Fibroblast of skin of scalp (primary cell): ENCODE results near the gene GCG.

Experiments used
- DNase-seq: peaks from one replicate; pipeline ENCODE4 v3.0.0-alpha.2; 2013

Gene GCG

DNA sequence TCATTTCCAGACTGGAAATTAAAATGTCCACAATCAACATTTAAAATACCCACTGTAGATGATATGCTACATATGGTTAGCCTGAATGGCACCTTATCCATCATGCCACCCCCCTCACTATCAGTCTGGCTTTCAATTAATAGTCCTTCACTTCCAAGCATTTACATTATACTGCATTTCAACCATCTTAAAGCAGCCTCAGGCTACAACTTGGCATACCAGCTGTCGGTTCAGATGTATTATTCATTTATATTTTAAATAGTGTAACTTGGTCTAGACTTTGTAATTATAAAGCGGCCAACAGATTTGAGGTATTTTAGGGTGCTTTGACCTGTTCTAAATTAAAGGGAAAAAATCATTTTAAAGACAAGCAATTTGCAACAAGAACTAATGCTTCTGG lies 2.6 kb downstream of the GCG start:
- DNase-seq = no peak

DNA sequence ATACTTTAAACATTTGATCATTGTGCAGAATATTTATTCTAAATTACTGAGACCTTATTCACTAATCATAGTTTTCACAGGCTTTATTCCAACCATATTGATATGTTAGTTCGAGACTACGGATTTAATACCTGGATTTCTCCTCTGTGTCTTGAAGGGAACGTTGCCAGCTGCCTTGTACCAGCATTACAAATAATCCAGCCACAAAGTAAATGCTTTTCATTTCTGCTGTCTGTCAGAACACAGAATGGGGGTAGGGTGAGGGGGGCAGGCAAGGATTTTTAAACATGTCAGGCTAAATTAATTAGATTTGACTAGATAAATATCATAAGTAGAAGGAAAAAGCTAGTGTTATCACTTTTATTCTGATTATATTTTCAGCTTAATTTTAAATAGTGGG lies 3.1 kb downstream of the GCG start:
- DNase-seq = no peak

DNA sequence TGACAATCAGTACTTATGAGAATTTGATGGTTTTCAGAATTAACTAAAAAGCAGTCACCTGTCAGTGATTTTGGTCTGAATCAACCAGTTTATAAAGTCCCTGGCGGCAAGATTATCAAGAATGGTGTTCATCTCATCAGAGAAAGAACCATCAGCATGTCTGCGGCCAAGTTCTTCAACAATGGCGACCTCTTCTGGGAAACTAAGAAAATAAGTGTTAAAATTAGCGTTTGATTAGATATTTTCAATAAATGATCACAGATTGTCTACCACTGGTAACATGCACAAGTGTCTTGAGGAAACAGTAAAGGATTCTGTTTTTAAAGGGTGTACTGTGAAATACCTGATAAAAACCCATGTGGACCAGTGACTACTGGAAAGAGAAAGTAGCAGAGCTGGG lies 8.1 kb downstream of the GCG start:
- no peak for DNase-seq

DNA sequence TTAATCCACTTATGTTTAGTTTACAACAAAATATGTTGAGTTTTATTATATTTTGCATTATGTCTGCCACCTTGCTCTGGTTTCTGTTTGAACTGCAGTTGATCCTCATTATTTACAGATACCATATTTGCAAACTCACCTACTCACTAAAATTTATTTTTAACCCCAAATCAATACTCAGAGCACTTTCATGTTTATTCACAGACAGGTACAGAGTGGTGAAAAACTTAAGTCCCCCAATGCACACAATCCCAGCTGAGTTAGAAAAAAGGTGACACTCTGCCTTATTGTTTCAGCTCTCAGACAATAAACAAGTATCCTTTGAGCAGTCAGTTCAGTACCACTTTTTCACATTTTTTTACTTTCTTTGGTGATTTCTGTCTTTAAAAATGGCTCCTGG lies 13.7 kb downstream of the GCG start:
- no peak for DNase-seq

DNA sequence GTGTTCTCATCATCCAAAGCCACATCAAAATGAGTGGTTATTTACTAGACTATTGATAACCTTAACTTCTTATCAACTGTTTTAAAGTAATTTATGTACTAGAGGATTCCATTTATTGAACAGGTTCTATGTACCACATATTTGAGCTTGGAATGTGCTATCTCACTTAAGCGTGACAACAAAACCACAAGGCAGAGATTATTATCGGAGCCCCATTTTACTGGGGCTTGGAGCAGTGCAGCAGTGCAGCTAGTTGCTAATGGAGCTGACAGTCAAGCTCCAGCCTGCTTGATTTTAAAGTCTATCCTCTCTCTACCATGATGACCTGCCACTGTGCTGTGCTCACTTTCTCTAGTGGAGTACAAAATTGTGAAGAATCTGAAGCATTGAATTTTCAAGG lies 24.6 kb downstream of the GCG start:
- no peak for DNase-seq

DNA sequence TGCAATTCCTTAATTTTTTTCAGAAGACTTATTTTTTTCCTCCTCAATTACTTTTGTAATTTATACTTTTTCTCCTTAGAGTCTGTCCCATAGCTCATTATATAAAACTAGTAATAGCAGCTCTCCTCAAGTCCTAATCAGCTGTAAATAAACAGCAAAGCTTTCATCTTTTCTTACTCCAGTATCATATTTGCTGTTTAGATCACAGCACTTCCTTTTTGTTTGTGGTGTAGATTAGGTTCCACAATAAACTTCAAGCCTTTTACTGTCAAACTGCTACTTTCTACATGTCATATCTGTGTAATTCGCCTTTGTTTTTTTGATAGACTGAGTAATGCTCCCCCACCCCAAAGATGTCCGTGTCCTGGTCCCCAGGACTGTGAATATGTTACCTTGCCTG lies 25.5 kb downstream of the GCG start:
- DNase-seq = no peak

DNA sequence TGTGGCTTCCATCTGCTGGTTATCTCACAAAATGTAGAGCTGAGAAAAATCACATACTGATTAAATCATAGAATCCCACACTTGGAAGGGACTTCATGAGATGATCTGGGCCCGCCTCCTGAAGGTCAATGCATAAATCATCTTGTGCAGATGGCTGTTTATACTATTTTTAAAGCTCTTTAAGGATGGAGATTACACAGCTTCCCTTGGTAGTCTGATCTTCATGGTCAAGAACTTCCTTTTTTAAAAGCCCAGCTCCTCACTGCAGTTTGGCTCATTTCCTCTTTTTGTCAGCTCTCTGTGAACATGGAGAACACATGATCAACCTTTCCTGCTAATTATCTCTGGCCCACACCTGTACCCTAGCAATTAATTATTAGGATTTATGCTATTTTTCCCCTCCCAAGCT lies 25.9 kb downstream of the GCG start:
- peak; percentile 25 for DNase-seq

DNA sequence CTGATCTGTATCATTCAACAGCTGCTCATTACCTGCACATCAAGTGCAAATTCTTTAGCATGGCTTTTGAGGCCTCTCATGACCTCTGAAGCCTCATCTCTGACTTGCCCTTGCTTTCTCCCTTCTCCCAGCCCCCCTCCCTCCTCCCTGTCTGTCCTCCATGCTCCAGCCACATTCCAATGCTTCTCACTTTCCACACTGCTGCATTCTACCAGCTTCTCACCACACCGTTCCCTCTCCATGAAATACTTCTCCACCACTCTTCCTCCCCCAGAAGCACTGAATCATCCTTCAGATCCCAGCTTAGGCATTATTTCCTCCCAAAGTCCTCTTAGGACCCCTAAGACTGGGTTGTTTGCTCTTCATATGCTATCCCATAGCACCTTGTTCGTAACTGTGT lies 26.9 kb downstream of the GCG start:
- peak; percentile 46 for DNase-seq

DNA sequence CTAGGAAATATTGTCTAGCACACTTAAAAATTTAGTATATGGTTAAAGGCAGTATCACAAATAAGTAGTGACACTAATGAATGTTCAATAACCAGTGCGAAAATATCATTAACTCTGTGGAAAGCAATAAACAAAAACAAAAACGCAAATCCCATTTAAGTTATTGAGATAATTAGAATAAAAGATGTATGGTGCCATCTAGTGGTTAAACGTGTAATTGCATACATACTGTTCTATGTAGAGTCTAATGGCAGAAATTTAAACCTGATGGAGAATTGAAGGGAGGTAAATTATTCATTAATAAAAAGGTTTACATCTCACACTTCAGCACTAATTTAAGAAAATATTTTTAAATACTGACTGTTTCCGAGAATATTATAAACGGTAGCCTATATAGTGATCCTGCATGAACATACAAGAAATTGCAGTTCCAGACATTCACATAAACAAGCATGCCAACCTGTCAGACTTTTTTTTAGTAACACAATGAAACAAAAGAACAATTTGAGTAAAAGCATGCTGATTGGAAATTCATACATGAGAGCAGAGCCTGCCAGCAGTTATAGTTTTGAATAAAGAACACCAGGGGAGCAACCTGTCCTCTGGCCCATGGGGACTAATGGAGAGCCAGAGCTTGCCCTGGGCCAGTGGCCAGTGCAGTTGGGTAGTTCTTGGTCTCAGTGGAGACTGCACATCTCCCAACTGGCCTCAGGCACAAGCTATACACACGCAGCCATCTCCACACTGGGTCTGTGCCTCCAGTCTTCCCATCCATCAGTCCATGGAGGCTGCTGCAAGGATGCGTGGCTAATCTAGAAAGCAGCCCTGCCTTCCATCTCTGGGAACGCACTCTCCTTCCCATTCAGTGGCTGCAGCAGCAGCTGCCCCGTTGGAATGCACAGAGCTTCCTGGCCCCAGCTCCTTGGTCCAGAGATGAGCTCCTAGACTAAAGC lies 28.0 kb downstream of the GCG start:
- peak; percentile 57 for DNase-seq

DNA sequence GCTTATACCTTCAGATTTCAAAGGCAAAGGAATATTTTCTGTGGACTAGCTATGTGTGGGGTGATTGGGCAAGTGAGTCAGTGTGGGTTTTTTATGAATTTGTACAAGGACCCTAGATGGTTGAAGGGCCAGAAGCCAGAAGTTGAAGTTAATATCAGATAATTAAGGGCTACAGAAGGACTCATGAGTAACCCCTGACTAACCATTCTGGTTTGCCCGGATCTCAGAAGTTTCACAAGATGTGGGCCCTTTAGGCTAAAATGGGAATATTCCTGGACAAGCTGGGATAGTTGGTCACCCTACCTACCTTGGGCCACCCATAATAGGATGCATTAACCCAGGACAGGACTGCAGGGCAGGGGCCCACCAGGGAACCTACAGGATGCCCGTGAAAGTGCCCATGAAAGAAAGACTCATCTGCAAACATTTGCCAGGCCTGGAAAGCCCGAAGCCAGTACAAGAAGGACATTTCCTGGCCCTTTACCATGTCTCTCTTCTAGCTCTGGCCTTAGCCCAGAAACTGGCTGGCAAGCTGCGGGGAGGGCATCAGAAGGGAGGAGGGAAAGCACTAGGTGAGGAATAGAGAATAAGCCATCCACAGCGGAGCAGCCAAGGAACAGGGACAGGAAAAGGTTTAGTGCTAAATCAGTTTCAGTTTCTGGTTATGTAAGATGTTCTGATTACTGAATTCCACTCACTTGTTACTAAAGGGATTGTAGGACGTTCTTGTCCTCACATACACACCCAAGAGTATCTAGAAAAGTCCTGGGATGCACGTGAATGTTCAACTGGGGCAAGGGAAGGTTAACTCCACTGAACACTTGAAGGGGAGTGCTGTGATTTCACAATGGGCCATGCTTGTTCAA lies 33.6 kb downstream of the GCG start:
- peak; percentile 36 for DNase-seq

DNA sequence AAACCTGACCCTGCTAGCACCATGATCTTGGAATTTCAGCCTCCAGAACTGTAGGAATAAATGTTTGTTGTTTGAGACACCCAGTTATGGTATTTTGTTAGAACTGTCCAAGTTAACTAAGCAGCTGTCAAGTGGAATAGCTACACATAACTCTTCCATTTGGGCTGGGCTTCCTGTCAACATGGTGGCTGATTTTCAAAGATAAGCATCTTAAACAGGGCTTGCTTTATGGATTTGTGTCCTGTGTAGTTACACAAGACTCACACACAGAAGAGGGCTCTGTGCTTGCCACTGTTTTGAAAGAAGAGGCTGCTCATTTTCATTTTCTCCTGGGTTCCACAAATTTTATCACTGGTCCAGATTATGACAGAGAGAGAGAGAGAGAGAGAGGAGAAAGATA lies 35.7 kb downstream of the GCG start:
- no peak for DNase-seq

DNA sequence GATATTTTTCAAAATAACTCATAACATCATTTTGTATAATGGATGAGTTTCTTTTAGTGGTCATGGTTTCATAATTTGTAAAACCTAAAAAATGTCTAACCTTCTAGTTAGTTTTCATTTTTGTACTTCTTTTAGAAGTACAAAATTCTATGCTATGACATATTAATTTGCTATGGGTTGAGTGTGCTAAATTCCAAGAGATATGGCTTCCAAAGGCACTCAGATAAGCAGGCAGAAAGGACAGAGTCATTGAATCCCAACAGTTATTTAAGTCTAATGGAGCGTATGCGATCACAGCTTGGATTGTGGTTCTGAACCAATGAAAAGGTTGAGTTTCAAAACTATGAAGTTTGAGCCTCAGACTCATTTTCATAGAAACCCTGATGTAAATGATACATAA lies 37.0 kb downstream of the GCG start:
- no peak for DNase-seq

DNA sequence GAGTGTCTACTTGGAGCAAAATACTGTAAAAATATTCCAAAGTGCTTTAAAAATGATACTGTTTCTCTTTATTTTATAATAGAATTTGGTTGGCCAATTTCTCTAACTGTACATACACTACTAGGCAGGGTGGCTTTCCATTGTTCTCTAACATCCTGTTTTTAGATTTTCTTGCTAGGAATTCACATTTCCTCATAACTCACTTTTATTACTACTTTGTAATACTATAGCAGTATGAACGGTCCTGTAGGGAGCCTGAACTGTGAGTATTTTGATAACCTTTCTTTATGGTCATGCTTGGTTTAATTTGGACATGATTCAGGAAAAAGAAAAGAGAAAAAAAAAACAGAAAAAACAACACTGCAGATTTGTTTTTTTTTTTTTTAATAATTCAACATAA lies 37.8 kb downstream of the GCG start:
- DNase-seq = no peak

DNA sequence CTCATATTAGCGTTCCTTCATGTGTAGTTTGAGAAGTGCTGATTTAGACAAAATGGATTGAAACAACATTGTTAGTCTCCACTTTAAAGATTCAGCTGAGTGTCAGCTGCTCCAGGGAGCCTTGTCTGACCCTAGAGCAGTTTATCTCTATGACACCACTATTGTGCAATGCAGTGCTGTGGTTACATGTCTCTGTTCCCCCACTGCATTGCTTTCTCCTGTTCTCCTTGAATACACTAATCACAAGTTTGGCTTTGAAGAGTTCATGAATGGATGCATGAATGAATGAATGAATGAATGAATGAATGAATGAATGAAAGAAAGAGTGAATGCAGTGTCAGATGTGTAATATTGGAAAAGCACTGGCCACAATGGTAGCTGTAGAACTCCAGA lies 38.3 kb downstream of the GCG start:
- peak; percentile 60 for DNase-seq

DNA sequence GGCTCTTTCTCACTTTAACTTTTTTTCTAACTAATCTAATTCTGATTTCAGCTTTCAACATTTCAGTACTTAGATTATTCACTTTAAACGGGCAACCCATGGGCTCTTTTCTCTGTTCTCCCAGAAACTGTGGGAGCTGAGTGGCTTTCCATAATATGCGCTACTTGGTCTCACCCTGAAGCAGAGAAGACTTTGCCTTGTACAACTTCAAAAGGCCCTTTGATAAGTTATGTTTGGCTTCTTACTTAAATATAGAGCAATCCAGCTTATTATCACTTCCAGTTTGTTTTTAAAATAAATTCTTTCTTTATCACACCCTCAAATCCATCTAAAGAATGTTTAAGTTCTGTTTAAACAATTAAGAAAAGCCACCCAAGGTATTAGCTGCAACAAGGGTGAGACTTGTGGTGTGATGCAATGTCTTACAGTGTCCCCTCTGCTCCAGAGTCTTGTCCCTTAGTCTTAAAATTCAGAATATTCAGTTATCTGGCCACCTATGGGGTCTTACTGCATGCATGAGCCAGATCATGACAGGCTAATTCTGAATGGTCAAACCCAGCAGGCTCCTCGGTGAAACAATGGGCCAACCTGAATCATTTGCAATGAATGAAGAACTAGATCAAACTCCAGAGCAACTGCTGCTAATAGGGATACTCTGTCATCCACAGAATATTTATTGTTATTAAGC lies 38.8 kb downstream of the GCG start:
- DNase-seq = no peak

DNA sequence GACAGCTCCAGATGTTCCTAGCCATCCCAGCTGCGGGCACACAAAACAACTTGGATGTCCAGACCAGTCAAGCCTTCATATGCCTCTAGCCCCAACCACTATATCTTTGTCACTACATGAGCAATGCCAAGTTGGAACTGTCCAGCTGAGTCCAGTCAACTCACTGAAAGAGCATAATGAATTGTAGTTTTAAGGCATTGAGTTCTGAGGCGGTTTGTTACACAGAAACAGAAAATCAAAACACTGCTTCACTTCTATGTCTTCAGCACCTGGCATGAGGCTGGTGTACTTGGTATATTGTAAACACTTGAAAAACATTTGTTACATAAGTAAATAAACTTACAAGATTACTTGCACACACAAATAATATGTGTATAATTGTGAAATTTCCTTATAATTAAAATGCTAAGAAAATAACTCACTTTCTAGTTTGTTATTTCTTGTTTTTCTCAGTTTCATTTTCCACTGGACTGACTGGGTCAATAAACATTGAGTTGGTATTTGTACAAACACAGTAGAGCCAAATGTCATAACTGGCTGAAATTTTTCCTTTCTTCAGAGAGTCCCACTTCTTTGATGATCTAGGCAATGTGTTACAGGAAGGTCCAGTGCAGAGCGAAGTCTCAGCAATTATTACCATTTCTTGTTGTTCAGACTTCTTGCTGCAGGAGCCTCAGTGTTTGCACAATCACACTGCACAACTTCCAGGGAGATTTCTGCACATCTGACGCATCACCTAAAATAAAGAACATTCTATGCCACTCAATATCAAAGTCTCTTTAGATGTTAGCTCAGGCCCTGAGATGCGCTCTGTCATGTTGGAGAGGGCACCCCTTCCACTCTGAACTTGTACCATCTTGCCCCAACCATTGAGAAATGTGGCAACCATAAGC lies 39.8 kb downstream of the GCG start:
- DNase-seq = no peak

DNA sequence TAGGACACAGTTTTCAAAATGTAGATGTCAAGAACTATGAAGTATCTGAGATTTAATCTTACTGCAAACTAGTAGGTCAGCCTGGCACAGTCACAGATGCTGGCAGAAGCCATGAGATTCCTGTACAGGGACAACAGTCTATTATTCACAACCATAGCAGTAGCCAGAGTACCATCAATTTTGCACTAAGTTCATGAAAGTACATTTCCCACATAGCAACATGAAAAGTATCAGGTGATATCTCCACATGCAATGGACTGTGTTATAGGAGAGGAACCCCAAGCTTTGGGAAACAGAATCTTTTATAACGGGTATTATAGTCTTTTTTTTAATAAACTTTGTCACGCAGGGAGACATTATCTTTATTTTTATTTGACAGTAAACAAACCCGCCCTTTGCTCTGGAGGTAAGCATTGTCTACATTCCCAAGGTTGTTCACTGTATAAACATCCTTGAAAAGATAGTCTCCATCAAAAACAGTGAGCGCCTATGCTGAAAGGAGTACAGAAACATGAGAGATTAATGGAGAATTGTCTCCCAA lies 44.6 kb downstream of the GCG start:
- no peak for DNase-seq

DNA sequence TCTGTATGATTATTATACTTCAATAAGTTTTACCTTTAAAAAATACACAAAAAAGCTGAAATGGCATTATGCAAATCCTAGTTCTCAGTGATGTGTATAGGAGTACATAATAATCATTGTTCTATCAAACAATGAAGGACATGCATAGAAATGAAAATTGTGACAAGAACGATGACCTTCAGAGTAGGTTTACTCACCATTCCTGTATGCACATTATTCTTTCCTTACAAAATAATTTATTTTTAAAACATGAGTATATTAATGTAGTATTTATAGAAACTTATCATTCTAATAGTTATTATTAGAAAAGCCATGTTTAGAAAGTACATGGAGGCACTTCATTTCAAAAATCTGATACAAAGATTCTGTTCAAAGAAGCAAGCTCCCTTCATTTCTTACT lies 45.3 kb downstream of the GCG start:
- no peak for DNase-seq

DNA sequence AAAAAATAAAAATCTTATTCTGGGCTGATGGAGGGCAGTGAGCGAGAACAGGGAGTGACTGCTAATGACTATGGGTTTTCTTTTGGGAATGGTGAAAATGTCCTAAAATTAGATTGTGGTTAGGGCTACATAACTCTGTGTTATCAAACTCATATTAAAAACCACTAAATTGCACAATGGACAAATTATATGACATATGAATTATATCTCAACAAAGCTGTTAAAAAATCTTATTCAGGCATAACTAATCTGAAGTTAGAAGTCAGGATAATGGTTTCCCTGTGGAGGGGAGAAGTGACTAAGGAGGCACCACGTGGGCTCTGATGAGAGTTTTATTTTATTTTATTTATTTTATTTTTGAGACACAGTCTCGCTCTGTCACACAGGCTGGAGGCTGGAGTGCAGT lies 45.9 kb downstream of the GCG start:
- DNase-seq = peak; percentile 52

DNA sequence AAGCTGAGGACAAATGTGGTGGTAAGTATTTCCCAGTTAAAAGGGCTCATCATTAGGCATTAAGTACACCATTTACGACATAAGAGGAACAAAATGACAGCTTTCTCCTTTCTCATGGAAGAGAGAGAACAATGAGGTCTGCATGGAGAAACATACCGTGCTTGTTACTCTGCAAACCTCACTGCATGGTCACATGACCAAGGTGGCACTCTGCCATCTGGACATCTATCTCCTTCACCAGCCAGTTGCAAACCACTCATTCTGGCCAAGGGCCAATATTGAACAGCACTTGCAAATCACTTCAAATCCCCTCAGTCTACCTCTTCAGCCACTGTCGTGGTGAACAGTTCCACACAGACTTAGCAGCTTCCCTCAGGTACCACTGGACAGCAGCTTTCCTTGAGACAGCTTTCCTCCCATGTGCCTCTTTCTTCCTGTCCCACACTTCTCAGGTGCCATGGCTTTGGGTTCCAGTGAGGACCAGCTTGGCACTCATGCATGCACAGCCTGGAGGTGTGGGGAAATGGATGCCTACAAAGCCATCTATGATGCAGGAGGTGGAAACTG lies 48.5 kb downstream of the GCG start:
- no peak for DNase-seq

DNA sequence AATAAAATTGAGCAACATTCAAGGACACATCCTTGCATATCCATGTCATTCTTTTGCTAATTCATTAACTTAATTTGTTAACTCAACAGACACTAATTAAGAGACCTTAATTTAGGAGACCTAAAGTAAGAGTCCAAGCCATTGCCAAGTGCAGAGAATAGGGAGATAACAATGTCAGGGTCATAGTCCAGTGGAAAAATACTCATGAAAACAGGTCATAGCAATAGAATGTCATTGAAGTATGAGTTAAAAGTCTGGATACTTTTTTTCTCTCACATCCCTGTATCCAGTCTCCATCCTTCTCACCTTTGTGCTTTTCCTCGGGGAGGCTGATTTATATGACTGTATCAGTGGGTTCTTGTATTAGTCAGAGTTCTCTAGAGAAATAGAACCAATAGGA lies 51.5 kb downstream of the GCG start:
- DNase-seq = no peak
